ENCODE results near the gene ZC3H12A.

GRCh38 chr1:37501661-37502060 is 27.3 kb downstream of the ZC3H12A start:
- no peak for TF ChIP-seq CTCF (IDR thresholded peaks at IDR 0.05)
- TF ChIP-seq POLR2A (IDR thresholded peaks at IDR 0.05) = no peak
- TF ChIP-seq EP300 (IDR thresholded peaks at IDR 0.05; ENCODE audit: low read depth) = no peak

Measured in transverse colon (tissue), 3 donors.